ENCODE data around the gene ST3GAL2. TPM values are rescaled to one million over a fixed set of nuclear protein-coding genes. Genes with fewer than 3 reads are reported as not detected.
A peak's percentile ranks its signal among the peaks of the same experiment; 100 is the strongest.

ST3GAL2 gene
- total and polyA plus RNA-seq, 9 of the 15 experiments (the other 6 are each of a cell fraction or from before 2014, with no cell fraction given): 1.5 to 108 (median 34.3) TPM

- in situ Hi-C loops (cut with MboI): no loop called here
- CTCF ChIA-PET (ENCODE audit: low intra/inter-chr PET ratio): interaction anchor here (0.9 kb wide), 1 partner anchor 59 kb away, joined by 4 read pairs; no protein-coding TSS in a partner anchor
- H3K4me2 ChIP-seq (ENCODE audit: insufficient read depth, low read length): peak within 1 kb of the TSS; percentile 74
- WGBS (ENCODE audit: insufficient coverage, low coverage, missing lambda C conversion rate): under 1% methylated on average over 64 of the region's 67 CpGs
- H3K9ac ChIP-seq (ENCODE audit: insufficient read depth in 1 of 2, low read depth in 2 of 2, low read length in 2 of 2): peak within 1 kb of the TSS; percentile 95 to 96
- POLR2A ChIA-PET: interaction anchor here (0.7 to 2.2 kb wide), 11 partner anchors 10 to 70 kb away, joined by 3 to 7 read pairs (median 4); partner anchors contain the start of genes COG4 and SF3B3
- FAIRE-seq: peak; percentile 19
- intact Hi-C loops (cut with micrococcal nuclease): loop anchor here (2.0 to 5.0 kb wide), 2 partner anchors 32 to 60 kb away; no protein-coding TSS in a partner anchor
- no peaks in the 10 kb centered on the region for H4K20me1 ChIP-seq (replicated peaks; ENCODE audit: control insufficient read depth, insufficient read depth, low read length)
- ATAC-seq: peak; percentile 93
- H3K9me1 ChIP-seq (ENCODE audit: control insufficient read depth, insufficient read depth, low read length): no peaks in the 10 kb centered on the region
- peaks cover 10% of the 10 kb centered on the region for H3K79me2 ChIP-seq (ENCODE audit: control insufficient read depth, insufficient read depth, low read length)
- H3K4me1 ChIP-seq (replicated peaks in 1 of 2; ENCODE audit: control insufficient read depth in 2 of 2, insufficient read depth in 2 of 2, low read length in 2 of 2): peaks cover 10 to 23% of the 10 kb centered on the region in 2 experiments; a peak in 4 of 5 replicates
- H3K36me3 ChIP-seq (ENCODE audit: control insufficient read depth, insufficient read depth, low read length): no peaks in the 10 kb centered on the region
- H3K27ac ChIP-seq (ENCODE audit: extremely low read depth, low read depth, low read length): peak within 1 kb of the TSS; percentile 97
- H2AFZ ChIP-seq (ENCODE audit: low read depth, low read length): peak within 1 kb of the TSS; percentile 96
- peaks cover 3% of the 10 kb centered on the region; the same call in 1 of the 2 replicates for H3K9me3 ChIP-seq (replicated peaks; ENCODE audit: control insufficient read depth, insufficient read depth, low read depth, low read length)
- no peaks in the 10 kb centered on the region for H3K27me3 ChIP-seq (ENCODE audit: control insufficient read depth in 2 of 2, insufficient read depth in 2 of 2, low read length in 2 of 2)
- peak; percentile 80 to 84 (median 83) for DNase-seq (ENCODE audit: extremely low read depth in 1 of 4, low spot score in 3 of 4)
- BruUV-seq (replicated peaks): no TSS peak
- H3K4me3 ChIP-seq: peak within 1 kb of the TSS; percentile 95
- no peak for TF ChIP-seq NFYB (IDR thresholded peaks at IDR 0.05; ENCODE audit: extremely low read depth, insufficient read length)
- TF ChIP-seq MCM2 (IDR thresholded peaks at IDR 0.05; ENCODE audit: low read depth): no peak
- TF ChIP-seq ZNF431 (CRISPR knock-in tag; IDR thresholded peaks at IDR 0.05): no peak
- TF ChIP-seq MYNN (IDR thresholded peaks at IDR 0.05): no peak
- TF ChIP-seq MYNN (CRISPR knock-in tag; IDR thresholded peaks at IDR 0.05): no peak
- TF ChIP-seq, protein P1, sequence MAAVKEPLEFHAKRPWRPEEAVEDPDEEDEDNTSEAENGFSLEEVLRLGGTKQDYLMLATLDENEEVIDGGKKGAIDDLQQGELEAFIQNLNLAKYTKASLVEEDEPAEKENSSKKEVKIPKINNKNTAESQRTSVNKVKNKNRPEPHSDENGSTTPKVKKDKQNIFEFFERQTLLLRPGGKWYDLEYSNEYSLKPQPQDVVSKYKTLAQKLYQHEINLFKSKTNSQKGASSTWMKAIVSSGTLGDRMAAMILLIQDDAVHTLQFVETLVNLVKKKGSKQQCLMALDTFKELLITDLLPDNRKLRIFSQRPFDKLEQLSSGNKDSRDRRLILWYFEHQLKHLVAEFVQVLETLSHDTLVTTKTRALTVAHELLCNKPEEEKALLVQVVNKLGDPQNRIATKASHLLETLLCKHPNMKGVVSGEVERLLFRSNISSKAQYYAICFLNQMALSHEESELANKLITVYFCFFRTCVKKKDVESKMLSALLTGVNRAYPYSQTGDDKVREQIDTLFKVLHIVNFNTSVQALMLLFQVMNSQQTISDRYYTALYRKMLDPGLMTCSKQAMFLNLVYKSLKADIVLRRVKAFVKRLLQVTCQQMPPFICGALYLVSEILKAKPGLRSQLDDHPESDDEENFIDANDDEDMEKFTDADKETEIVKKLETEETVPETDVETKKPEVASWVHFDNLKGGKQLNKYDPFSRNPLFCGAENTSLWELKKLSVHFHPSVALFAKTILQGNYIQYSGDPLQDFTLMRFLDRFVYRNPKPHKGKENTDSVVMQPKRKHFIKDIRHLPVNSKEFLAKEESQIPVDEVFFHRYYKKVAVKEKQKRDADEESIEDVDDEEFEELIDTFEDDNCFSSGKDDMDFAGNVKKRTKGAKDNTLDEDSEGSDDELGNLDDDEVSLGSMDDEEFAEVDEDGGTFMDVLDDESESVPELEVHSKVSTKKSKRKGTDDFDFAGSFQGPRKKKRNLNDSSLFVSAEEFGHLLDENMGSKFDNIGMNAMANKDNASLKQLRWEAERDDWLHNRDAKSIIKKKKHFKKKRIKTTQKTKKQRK (IDR thresholded peaks at IDR 0.05; ENCODE audit: borderline replicate concordance, low read depth, low read length): no peak
- TF ChIP-seq ZFPM2 (CRISPR knock-in tag; IDR thresholded peaks at IDR 0.05): no peak
- no peak for TF ChIP-seq ZNF586 (CRISPR knock-in tag; conservative IDR thresholded peaks at IDR 0.05)
- TF ChIP-seq, protein P2, sequence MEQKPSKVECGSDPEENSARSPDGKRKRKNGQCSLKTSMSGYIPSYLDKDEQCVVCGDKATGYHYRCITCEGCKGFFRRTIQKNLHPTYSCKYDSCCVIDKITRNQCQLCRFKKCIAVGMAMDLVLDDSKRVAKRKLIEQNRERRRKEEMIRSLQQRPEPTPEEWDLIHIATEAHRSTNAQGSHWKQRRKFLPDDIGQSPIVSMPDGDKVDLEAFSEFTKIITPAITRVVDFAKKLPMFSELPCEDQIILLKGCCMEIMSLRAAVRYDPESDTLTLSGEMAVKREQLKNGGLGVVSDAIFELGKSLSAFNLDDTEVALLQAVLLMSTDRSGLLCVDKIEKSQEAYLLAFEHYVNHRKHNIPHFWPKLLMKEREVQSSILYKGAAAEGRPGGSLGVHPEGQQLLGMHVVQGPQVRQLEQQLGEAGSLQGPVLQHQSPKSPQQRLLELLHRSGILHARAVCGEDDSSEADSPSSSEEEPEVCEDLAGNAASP (IDR thresholded peaks at IDR 0.05): no peak
- TF ChIP-seq MXI1 (IDR thresholded peaks at IDR 0.05; ENCODE audit: low read depth, low read length): 0 out of 2 replicates have a peak, but pooled peaks have one; percentile 7
- no peak for TF ChIP-seq FOS (IDR thresholded peaks at IDR 0.05; ENCODE audit: extremely low read depth, insufficient read length)
These were observed 15.5 kb upstream of the ST3GAL2 start, which contains the start of gene FCSK for GRCh38 chr16:70454222-70455034. Gene FCSK (plus strand): TSS chr16:70454595. CDS start chr16:70463191, 8,596 bp downstream.

All from K562 (cell line).